ENCODE measurements around the gene TMTC4. TPM values are rescaled to one million over a fixed set of nuclear protein-coding genes. Genes with fewer than 3 reads are reported as not detected.

The TMTC4 gene, protein sequence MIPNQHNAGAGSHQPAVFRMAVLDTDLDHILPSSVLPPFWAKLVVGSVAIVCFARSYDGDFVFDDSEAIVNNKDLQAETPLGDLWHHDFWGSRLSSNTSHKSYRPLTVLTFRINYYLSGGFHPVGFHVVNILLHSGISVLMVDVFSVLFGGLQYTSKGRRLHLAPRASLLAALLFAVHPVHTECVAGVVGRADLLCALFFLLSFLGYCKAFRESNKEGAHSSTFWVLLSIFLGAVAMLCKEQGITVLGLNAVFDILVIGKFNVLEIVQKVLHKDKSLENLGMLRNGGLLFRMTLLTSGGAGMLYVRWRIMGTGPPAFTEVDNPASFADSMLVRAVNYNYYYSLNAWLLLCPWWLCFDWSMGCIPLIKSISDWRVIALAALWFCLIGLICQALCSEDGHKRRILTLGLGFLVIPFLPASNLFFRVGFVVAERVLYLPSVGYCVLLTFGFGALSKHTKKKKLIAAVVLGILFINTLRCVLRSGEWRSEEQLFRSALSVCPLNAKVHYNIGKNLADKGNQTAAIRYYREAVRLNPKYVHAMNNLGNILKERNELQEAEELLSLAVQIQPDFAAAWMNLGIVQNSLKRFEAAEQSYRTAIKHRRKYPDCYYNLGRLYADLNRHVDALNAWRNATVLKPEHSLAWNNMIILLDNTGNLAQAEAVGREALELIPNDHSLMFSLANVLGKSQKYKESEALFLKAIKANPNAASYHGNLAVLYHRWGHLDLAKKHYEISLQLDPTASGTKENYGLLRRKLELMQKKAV
- 13.6 and 17.0 TPM in 2 replicates for total RNA-seq

DNA sequence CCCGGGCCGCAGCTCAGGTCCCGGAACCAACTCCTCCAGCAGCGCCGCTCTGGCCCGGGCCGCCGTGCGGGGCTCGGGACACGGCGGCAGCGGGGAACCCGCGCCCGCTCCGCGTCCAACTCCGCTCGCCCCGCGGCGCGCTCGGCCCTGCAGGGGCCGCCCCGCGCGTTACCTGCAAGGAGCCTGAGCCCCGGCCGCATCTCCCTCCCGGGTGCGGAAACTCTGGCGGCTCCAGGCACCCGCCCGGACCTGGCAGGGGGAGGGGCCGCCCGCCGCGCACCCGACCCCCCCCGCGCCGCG lies at the start of gene TMTC4:
TSS of gene TMTC4 (minus strand) at position 224 of the 300 bp plus-strand sequence. CDS start 4,433 bp downstream, outside the sequence.
- CTCF ChIA-PET = interaction anchor here (1.0 to 1.6 kb wide), 2 partner anchors 101 to 1068 kb away, joined by 3 to 12 read pairs; partner anchors contain the start of gene CLYBL
- intact Hi-C loops (cut with micrococcal nuclease) = loop anchor here (1.0 to 10.0 kb wide), 7 partner anchors 64 to 1718 kb away; partner anchors contain the start of gene PCCA
- peak within 1 kb of the TSS; percentile 89 for H3K27ac Mint-ChIP-seq
- TF ChIP-seq, protein P1, sequence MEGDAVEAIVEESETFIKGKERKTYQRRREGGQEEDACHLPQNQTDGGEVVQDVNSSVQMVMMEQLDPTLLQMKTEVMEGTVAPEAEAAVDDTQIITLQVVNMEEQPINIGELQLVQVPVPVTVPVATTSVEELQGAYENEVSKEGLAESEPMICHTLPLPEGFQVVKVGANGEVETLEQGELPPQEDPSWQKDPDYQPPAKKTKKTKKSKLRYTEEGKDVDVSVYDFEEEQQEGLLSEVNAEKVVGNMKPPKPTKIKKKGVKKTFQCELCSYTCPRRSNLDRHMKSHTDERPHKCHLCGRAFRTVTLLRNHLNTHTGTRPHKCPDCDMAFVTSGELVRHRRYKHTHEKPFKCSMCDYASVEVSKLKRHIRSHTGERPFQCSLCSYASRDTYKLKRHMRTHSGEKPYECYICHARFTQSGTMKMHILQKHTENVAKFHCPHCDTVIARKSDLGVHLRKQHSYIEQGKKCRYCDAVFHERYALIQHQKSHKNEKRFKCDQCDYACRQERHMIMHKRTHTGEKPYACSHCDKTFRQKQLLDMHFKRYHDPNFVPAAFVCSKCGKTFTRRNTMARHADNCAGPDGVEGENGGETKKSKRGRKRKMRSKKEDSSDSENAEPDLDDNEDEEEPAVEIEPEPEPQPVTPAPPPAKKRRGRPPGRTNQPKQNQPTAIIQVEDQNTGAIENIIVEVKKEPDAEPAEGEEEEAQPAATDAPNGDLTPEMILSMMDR (IDR thresholded peaks at IDR 0.05) = no peak
- ATAC-seq (ENCODE audit: low read depth) (no peak), DNase-seq (no peak)
- H3K4me3 Mint-ChIP-seq = peak within 1 kb of the TSS; percentile 95
- H3K27me3 Mint-ChIP-seq = no peaks in the 10 kb centered on the region
- POLR2A ChIA-PET = interaction anchor here (0.6 to 1.2 kb wide), 7 partner anchors 64 to 1941 kb away, joined by 3 to 8 read pairs (median 4); partner anchors contain the start of genes GGACT and TPP2
- peaks cover 18% of the 10 kb centered on the region for H3K4me1 Mint-ChIP-seq
- H3K36me3 Mint-ChIP-seq (ENCODE audit: low read depth) = peaks cover 5% of the 10 kb centered on the region
- no peaks in the 10 kb centered on the region for H3K9me3 Mint-ChIP-seq

DNA sequence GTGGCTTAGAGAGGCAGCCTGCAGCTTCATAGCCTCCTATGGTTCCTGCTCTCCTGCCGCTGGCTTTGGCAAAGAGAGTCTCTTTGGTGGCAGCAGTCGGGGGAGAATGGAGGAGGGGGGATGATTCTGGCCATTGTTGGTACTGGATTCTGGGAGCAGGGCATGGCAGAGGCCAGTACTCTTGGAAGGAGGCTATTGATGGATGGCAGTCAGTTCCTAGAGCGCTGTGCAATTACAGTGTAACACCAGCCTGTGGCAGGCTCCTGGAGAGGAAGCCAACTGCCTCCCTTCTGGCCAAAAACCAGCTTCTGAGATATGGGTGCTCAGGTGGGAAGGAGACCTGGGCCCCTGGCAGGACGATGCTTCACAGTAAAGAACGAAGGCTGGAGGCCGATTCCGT lies 47.9 kb upstream of the TMTC4 start:
- TF ChIP-seq, protein P1 (IDR thresholded peaks at IDR 0.05) = no peak
- peaks cover 9% of the 10 kb centered on the region for H3K9me3 Mint-ChIP-seq
- ATAC-seq (ENCODE audit: low read depth) = no peak
- no peak for DNase-seq
- ChIA-PET POLR2A (no interaction called here), CTCF (interaction anchor here (1.0 to 1.2 kb wide), 2 partner anchors 148 to 150 kb away, joined by 3 to 4 read pairs; no protein-coding TSS in a partner anchor)
- H3K27me3 Mint-ChIP-seq = peaks cover 13% of the 10 kb centered on the region
- no peaks in the 10 kb centered on the region for H3K36me3 Mint-ChIP-seq (ENCODE audit: low read depth)
- intact Hi-C loops (cut with micrococcal nuclease) = loop anchor here (10.0 kb wide), 1 partner anchor 402 kb away; no protein-coding TSS in a partner anchor
- H3K4me1 Mint-ChIP-seq = no peaks in the 10 kb centered on the region
- H3K4me3 Mint-ChIP-seq = no peak overlapping the region
- no peak overlapping the region for H3K27ac Mint-ChIP-seq

DNA sequence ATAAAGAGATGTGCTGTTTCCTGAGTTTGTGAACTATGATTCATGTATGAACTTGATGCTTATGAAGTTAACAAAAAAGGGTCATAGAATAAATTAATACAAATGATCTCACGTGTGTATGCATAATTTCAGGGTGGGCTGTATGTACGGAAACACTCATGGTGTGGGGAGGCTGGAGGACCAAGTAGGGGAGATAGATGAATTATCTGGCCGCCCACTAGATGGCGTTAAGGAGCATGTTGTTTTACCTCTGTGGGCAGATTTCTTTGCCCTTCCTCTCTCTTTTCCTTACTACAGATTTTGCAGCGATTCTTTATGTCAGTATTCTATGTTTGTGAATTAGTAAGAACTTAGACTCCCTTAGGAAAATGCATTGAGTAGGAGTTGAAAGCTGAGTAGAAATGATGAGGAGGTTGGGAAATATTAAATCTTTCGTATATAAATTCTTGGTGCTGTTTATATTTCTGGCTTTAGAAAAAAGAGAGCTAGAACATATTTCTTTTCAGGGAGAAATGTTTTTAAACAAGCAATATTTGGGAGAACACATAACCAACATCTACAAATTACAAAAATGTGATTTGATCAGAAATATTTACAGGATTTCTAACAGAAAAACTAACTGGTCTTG lies 47.4 kb upstream of the TMTC4 start:
- DNase-seq (no peak), ATAC-seq (ENCODE audit: low read depth) (no peak)
- TF ChIP-seq, protein P1 (IDR thresholded peaks at IDR 0.05) = peak; percentile 42
- no peak overlapping the region for H3K27ac Mint-ChIP-seq
- no peaks in the 10 kb centered on the region for H3K4me1 Mint-ChIP-seq
- ChIA-PET POLR2A (no interaction called here), CTCF (interaction anchor here (1.0 to 1.2 kb wide), 2 partner anchors 148 to 149 kb away, joined by 3 to 4 read pairs; no protein-coding TSS in a partner anchor)
- intact Hi-C loops (cut with micrococcal nuclease) = loop anchor here (10.0 kb wide), 1 partner anchor 403 kb away; no protein-coding TSS in a partner anchor
- H3K4me3 Mint-ChIP-seq = no peak overlapping the region
- H3K27me3 Mint-ChIP-seq = peaks cover 13% of the 10 kb centered on the region
- H3K9me3 Mint-ChIP-seq = peaks cover 6% of the 10 kb centered on the region
- no peaks in the 10 kb centered on the region for H3K36me3 Mint-ChIP-seq (ENCODE audit: low read depth)

DNA sequence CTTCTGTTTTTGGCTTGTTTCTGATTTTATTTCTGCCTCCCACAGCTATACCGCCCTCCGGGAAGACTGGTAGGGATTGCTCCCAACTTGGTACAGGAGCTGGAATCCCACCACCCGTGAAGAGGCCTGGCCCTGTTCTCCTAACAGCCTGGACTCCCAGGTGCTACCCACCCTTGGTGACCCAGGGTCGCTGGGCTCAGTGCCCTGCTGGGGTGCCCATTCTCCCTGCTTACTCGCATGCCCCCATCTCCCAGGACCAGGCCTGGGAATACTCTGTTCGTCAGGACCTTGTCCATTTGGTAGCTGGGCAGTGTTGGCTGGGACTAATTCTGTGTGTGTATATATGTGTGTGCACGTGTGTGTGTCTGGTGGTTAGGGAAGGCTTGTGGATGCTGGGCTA lies 41.0 kb upstream of the TMTC4 start:
- H3K27me3 Mint-ChIP-seq = peaks cover 2% of the 10 kb centered on the region
- POLR2A ChIA-PET = no interaction called here
- peaks cover 4% of the 10 kb centered on the region for H3K9me3 Mint-ChIP-seq
- DNase-seq (no peak), ATAC-seq (ENCODE audit: low read depth) (no peak)
- intact Hi-C loops (cut with micrococcal nuclease) = no loop called here
- H3K36me3 Mint-ChIP-seq (ENCODE audit: low read depth) = no peaks in the 10 kb centered on the region
- H3K4me3 Mint-ChIP-seq = no peak overlapping the region
- H3K27ac Mint-ChIP-seq = no peak overlapping the region
- TF ChIP-seq, protein P1 (IDR thresholded peaks at IDR 0.05) = no peak
- CTCF ChIA-PET = no interaction called here
- peaks cover 3% of the 10 kb centered on the region for H3K4me1 Mint-ChIP-seq

Data from activated B cell treated with CpG ODN at 0.5 μM for 24 hours (primary cell).